Natural killer cell (primary cell): ENCODE results near the gene AMER3. TPM values are rescaled to one million over a fixed set of nuclear protein-coding genes. Genes with fewer than 3 reads are reported as not detected.
A peak's percentile ranks its signal among the peaks of the same experiment; 100 is the strongest.
"Not testable (repeated sequence)": the region's sequence is repeated elsewhere in the genome, so short reads cannot be mapped to it uniquely, and the experiment has no call there.

Experiments
- ATAC-seq, 3 donors: fragments of 150-1000 bp in 2 of 3; fragments of 200-7000 bp in 1 of 3; cut with Tn5 transposase; 1 replicate in 1 of 3; 2 replicates in 2 of 3; pipeline ENCODE4 v1.10.0; 2021; ENCODE audit warnings: mild to moderate bottlenecking in 2 of 3, moderate library complexity in 2 of 3
- DNase-seq, 2 donors: peaks; one replicate each; pipeline versions ENCODE4 v3.0.0 to v3.0.0-alpha.2; 2013 to 2021; ENCODE audit warnings: mixed read lengths in 1 of 2
- H3K27ac ChIP-seq: one replicate; pipeline ENCODE4 v1.5.1; 2013; ENCODE audit warnings: mild to moderate bottlenecking, low read length
- H3K27me3 ChIP-seq: one replicate; pipeline ENCODE4 v1.6.1; 2013; ENCODE audit warnings: low read length; ENCODE audit not compliant: control insufficient read depth, insufficient read depth
- H3K36me3 ChIP-seq: one replicate; pipeline ENCODE4 v1.6.1; 2013; ENCODE audit warnings: low read length; ENCODE audit not compliant: control insufficient read depth, insufficient read depth
- H3K4me1 ChIP-seq: one replicate; pipeline ENCODE4 v1.6.1; 2013; ENCODE audit warnings: low read length; ENCODE audit not compliant: control insufficient read depth, insufficient read depth
- H3K4me3 ChIP-seq: one replicate; pipeline ENCODE4 v1.5.1; 2013; ENCODE audit warnings: low read length
- H3K9me3 ChIP-seq: one replicate; pipeline ENCODE4 v1.6.1; 2013; ENCODE audit warnings: low read length; ENCODE audit not compliant: control insufficient read depth, insufficient read depth
- H3K27ac Mint-ChIP-seq, 2 donors: one replicate each; pipeline ENCODE4 v1.8.0; 2022; ENCODE audit warnings: mild to moderate bottlenecking in 2 of 2, mixed read lengths in 2 of 2, moderate library complexity in 1 of 2
- H3K27me3 Mint-ChIP-seq, 2 donors: one replicate each; pipeline ENCODE4 v1.8.0; 2022; ENCODE audit warnings: low read depth in 2 of 2, mixed read lengths in 2 of 2
- H3K36me3 Mint-ChIP-seq: one replicate; pipeline ENCODE4 v1.8.0; 2022; ENCODE audit warnings: mixed read lengths
- H3K4me1 Mint-ChIP-seq, 2 donors: one replicate each; pipeline ENCODE4 v1.8.0; 2022; ENCODE audit warnings: mixed read lengths in 2 of 2
- H3K4me3 Mint-ChIP-seq: one replicate; pipeline ENCODE4 v1.8.0; 2022; ENCODE audit warnings: mild to moderate bottlenecking, moderate library complexity, mixed read lengths
- H3K9me3 Mint-ChIP-seq, 2 donors: one replicate each; pipeline ENCODE4 v1.8.0; 2022; ENCODE audit warnings: mixed read lengths in 2 of 2
- CTCF ChIP-seq: fragments of 200-600 bp; IDR thresholded peaks from one replicate; pipeline ENCODE4 v1.8.0; 2022; ENCODE audit warnings: antibody characterized with exemption
- WGBS: methylation state at CpG from one replicate; pipeline ENCODE4 v1.1.7; 2013; ENCODE audit warnings: missing lambda C conversion rate; ENCODE audit not compliant: insufficient coverage; 5-methylcytosine and 5-hydroxymethylcytosine counted together
- intact Hi-C: fragments of 100-400 bp; cut with micrococcal nuclease; formaldehyde crosslinking; loops from one replicate; pipeline ENCODE4 v1.14.2; 2022
- total RNA-seq, 4 donors: library from RNA; stranded (reverse); fragments of 120-200 nt in 1 of 4; gene quantifications; one replicate each; pipeline versions ENCODE4 v1.2.3 to v1.2.4, GENCODE V29; 2013 to 2022

Gene AMER3
- total RNA-seq, 3 donors from 2014 or later (not counting 1 experiment from before 2014, with no cell fraction given), result not detected

GRCh38 chr2:130729322-130730299 lies 25.7 kb upstream of the AMER3 start:
- Histone ChIP-seq H3K27ac (no peak overlapping the region), H3K27me3 (no peaks in the 10 kb centered on the region), H3K4me3 (no peak overlapping the region), H3K4me1 (peaks cover 30% of the 10 kb centered on the region), H3K36me3 (no peaks in the 10 kb centered on the region), H3K9me3 (no peaks in the 10 kb centered on the region)
- DNase-seq, result peak in 1 of 2 donors; percentile 41
- no peak for ATAC-seq
- H3K9me3 Mint-ChIP-seq, result peaks cover 0 to 2% of the 10 kb centered on the region in 2 donors
- TF ChIP-seq CTCF, result no peak
- intact Hi-C loops, result no loop called here
- no peaks in the 10 kb centered on the region for H3K27me3 Mint-ChIP-seq
- H3K27ac Mint-ChIP-seq, result peak overlapping the region; percentile 69 to 93
- peak overlapping the region; percentile 35 for H3K4me3 Mint-ChIP-seq
- H3K4me1 Mint-ChIP-seq, result peaks cover 16 to 34% of the 10 kb centered on the region in 2 donors
- 97% methylated on average over 17 of the region's 17 CpGs for WGBS
- H3K36me3 Mint-ChIP-seq, result no peaks in the 10 kb centered on the region

- not testable (repeated sequence) for H3K27me3 Mint-ChIP-seq, H3K27ac Mint-ChIP-seq
- 93% methylated on average over 11 of the region's 11 CpGs for WGBS
These were observed 23.1 kb upstream of the AMER3 start for GRCh38 chr2:130732257-130732656.

GRCh38 chr2:130735200-130735599 lies 20.1 kb upstream of the AMER3 start:
- ATAC-seq (no peak), DNase-seq (no peak)
- intact Hi-C loops, result no loop called here
- Histone ChIP-seq H3K4me1 (no peaks in the 10 kb centered on the region), H3K9me3 (no peaks in the 10 kb centered on the region), H3K27me3 (no peaks in the 10 kb centered on the region), H3K36me3 (no peaks in the 10 kb centered on the region), H3K4me3 (no peak overlapping the region), H3K27ac (no peak overlapping the region)
- peaks cover 0 to 2% of the 10 kb centered on the region in 2 donors for H3K9me3 Mint-ChIP-seq
- 100% methylated on average over 2 of the region's 3 CpGs for WGBS
- peaks cover 0 to 7% of the 10 kb centered on the region in 2 donors for H3K4me1 Mint-ChIP-seq
- peaks cover under 1 to 3% of the 10 kb centered on the region in 2 donors for H3K27me3 Mint-ChIP-seq
- no peak overlapping the region for H3K4me3 Mint-ChIP-seq
- TF ChIP-seq CTCF, result no peak
- H3K36me3 Mint-ChIP-seq, result no peaks in the 10 kb centered on the region
- no peak overlapping the region for H3K27ac Mint-ChIP-seq

More at GRCh38 chr2:130732257-130732656, 23.1 kb upstream of the AMER3 start:
- DNase-seq, H3K4me3 Mint-ChIP-seq, H3K27me3 ChIP-seq, H3K9me3 ChIP-seq, H3K4me3 ChIP-seq, ATAC-seq, intact Hi-C loops, H3K36me3 ChIP-seq, H3K36me3 Mint-ChIP-seq, H3K27ac ChIP-seq, H3K9me3 Mint-ChIP-seq: not testable (repeated sequence)
- H3K4me1 ChIP-seq, result peaks cover 13% of the 10 kb centered on the region
- H3K4me1 Mint-ChIP-seq, result peaks cover 16 to 22% of the 10 kb centered on the region in 2 donors

- Mint-ChIP-seq H3K4me1 (no peaks in the 10 kb centered on the region), H3K27me3 (peaks cover 9 to 12% of the 10 kb centered on the region in 2 donors), H3K4me3 (no peak overlapping the region), H3K9me3 (peaks cover 0 to 2% of the 10 kb centered on the region in 2 donors), H3K27ac (no peak overlapping the region), H3K36me3 (no peaks in the 10 kb centered on the region)
- Histone ChIP-seq H3K4me3 (no peak overlapping the region), H3K4me1 (no peaks in the 10 kb centered on the region), H3K9me3 (no peaks in the 10 kb centered on the region), H3K36me3 (no peaks in the 10 kb centered on the region), H3K27me3 (no peaks in the 10 kb centered on the region), H3K27ac (no peak overlapping the region)
- WGBS, result 80% methylated on average over 6 of the region's 6 CpGs
- DNase-seq, result no peak
- ATAC-seq, result no peak
- no peak for TF ChIP-seq CTCF
- intact Hi-C loops, result no loop called here
These were observed 18.9 kb upstream of the AMER3 start for GRCh38 chr2:130736487-130736886.
